BLaER1 treated with 17β-estradiol and CSF1 and Interleukin-3, amounts not matched to agents 10 nM and 100 nM (cell line): ENCODE measurements around the gene CCT6A.
"Not testable (repeated sequence)": the region's sequence is repeated elsewhere in the genome, so short reads cannot be mapped to it uniquely, and the experiment has no call there.

Experiments
- H3K27ac ChIP-seq, 11 experiments: shearing (Covaris generic); formaldehyde crosslinking; 2 replicates each; pipeline ENCODE4 v1.8.1; 2022
- H3K27me3 ChIP-seq, 11 experiments: shearing (Covaris generic); formaldehyde crosslinking; 2 replicates each; pipeline ENCODE4 v1.8.1; 2022
- H3K36me3 ChIP-seq, 11 experiments: shearing (Covaris generic); formaldehyde crosslinking; 2 replicates each; pipeline ENCODE4 v1.8.1; 2022
- H3K4me1 ChIP-seq, 10 experiments: shearing (Covaris generic); formaldehyde crosslinking; 2 replicates each; pipeline ENCODE4 v1.8.1; 2022
- H3K4me2 ChIP-seq, 11 experiments: shearing (Covaris generic); formaldehyde crosslinking; 2 replicates each; pipeline ENCODE4 v1.8.1; 2022
- H3K4me3 ChIP-seq, 10 experiments: shearing (Covaris generic); formaldehyde crosslinking; 2 replicates each; pipeline ENCODE4 v1.8.1; 2022
- H3K9ac ChIP-seq, 11 experiments: shearing (Covaris generic); formaldehyde crosslinking; 2 replicates each; pipeline ENCODE4 v1.8.1; 2022
- H3K9me3 ChIP-seq, 11 experiments: shearing (Covaris generic); formaldehyde crosslinking; replicated peaks in 1 of 11; 2 replicates each; pipeline ENCODE4 v1.8.1; 2022
- H4K20me1 ChIP-seq, 11 experiments: shearing (Covaris generic); formaldehyde crosslinking; 2 replicates each; pipeline ENCODE4 v1.8.1; 2022
- Cebpa-rat ChIP-seq, 11 experiments: shearing (Covaris generic); IDR thresholded peaks; 2 replicates each; pipeline ENCODE4 v1.8.1; 2022

The CCT6A gene

GRCh38 chr7:56051339-56052191 is at the start of gene CCT6A, which contains the start of gene PSPH:
CCT6A (plus strand) TSS chr7:56051765; CDS start chr7:56051849, 84 bp downstream.
PSPH (minus strand) TSS chr7:56051444; CDS start chr7:56021212, 30,232 bp downstream.
- H3K4me1 ChIP-seq, result peaks cover 38 to 59% (median 45%) of the 10 kb centered on the region in 10 experiments
- H3K27ac ChIP-seq, result peak within 1 kb of the TSS; percentile 81 to 99 (median 95)
- TF ChIP-seq Cebpa-rat (IDR thresholded peaks at IDR 0.05), result no peak

DNA sequence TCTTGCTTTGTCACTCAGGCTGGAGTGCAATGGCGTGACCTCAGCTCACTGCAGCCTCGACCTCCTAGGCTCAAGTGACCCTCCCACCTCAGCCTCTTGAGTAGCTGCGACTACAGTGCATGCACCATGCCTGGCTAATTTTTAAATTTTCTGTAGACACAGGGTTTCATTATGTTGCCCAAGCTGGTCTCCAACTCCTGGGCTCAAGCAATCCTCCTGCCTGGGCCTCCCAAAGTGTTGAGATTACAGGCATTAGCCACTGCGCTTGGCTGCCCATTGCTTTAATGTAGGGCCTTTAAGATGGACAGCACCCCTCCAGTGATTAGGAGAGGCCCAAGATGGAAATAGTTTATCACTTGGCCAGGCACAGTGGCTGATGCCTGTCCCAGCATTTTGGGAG is 47.8 kb upstream of the CCT6A start:
- no peak overlapping the region for H3K9ac ChIP-seq
- no peaks in the 10 kb centered on the region for H3K27me3 ChIP-seq
- H3K4me2 ChIP-seq, result peak overlapping the region in 1 of 11 experiments; percentile 24; a peak in 1 of 22 replicates
- no peaks in the 10 kb centered on the region for H4K20me1 ChIP-seq
- no peaks in the 10 kb centered on the region for H3K9me3 ChIP-seq
- no peak for TF ChIP-seq Cebpa-rat (IDR thresholded peaks at IDR 0.05)
- peaks cover 0 to 30% (median 11%) of the 10 kb centered on the region in 11 experiments; a peak in 16 of 22 replicates for H3K36me3 ChIP-seq
- no peak overlapping the region for H3K4me3 ChIP-seq
- H3K4me1 ChIP-seq, result peaks cover 11 to 82% (median 28%) of the 10 kb centered on the region in 10 experiments; a peak in 18 of 20 replicates
- H3K27ac ChIP-seq, result no peak overlapping the region

More at GRCh38 chr7:56051339-56052191, at the start of gene CCT6A, which contains the start of gene PSPH:
- H3K4me2 ChIP-seq, result peak within 1 kb of the TSS; percentile 88 to 97 (median 91)
- peaks cover 38 to 43% (median 41%) of the 10 kb centered on the region in 11 experiments for H3K36me3 ChIP-seq
- peak within 1 kb of the TSS; percentile 82 to 100 (median 96) for H3K4me3 ChIP-seq
- peaks cover 0 to 47% (median 37%) of the 10 kb centered on the region in 11 experiments; a peak in 18 of 22 replicates for H4K20me1 ChIP-seq
- H3K27me3 ChIP-seq, result no peaks in the 10 kb centered on the region
- H3K9ac ChIP-seq, result peak within 1 kb of the TSS; percentile 88 to 99 (median 96)
- no peaks in the 10 kb centered on the region for H3K9me3 ChIP-seq

DNA sequence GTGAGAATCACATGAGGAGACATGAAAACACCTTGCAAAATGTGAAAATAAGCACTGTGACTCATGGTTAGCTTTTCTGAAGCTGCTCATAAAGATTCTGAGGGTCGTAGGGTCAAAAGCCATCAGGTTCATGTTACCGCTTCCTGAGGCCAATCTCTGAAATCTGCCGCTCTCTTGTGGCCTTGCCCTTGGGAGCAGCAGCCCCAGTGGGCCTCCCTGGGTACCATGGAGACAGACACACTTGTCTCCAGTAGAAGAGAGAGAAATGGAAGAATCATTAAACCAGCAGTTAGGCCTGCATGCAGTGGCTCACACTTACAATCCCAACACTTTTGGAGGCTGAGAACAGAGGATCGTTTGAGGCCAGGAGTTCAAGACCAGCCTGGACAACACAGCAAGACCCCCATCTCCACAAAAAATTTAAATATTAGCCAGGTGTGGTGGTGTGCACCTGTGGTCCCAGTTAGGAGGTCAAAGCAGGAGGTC is 44.4 kb upstream of the CCT6A start:
- Histone ChIP-seq H3K4me1 (peaks cover 11 to 48% (median 27%) of the 10 kb centered on the region in 10 experiments; a peak in 17 of 20 replicates), H3K9ac (peak overlapping the region in 4 of 11 experiments; percentile 4 to 40 (median 13); a peak in 4 of 22 replicates), H3K4me2 (peak overlapping the region in 10 of 11 experiments; percentile 2 to 64 (median 48); a peak in 14 of 22 replicates), H3K27me3 (no peaks in the 10 kb centered on the region), H3K4me3 (no peak overlapping the region), H3K9me3 (no peaks in the 10 kb centered on the region), H3K27ac (peak overlapping the region in 1 of 11 experiments; percentile 22; a peak in 2 of 22 replicates), H4K20me1 (no peaks in the 10 kb centered on the region), H3K36me3 (peaks cover 14 to 24% (median 18%) of the 10 kb centered on the region in 11 experiments; a peak in 21 of 22 replicates)
- no peak for TF ChIP-seq Cebpa-rat (IDR thresholded peaks at IDR 0.05)

DNA sequence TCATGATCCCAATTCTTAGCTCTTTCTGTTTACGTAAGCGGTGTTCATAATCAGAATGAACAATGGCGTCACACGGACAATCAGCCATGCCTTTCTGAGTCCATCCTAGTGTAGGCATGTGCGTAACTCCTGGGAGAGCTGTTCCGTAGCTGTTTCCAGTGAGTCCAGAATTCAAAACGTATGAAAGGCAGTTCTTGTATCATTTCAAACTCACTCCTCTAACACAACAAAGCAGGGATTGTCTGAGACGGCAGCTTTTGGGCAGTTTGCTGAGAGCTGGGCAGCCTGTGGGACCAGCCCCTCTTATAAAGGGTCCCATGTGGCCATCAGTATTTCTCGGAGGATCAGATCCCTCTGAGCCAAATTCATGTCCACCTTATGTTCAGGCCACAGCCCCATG is 43.7 kb upstream of the CCT6A start:
- H3K9me3 ChIP-seq, result no peaks in the 10 kb centered on the region
- no peaks in the 10 kb centered on the region for H3K27me3 ChIP-seq
- TF ChIP-seq Cebpa-rat (IDR thresholded peaks at IDR 0.05), result no peak
- no peak overlapping the region for H3K9ac ChIP-seq
- H3K27ac ChIP-seq, result no peak overlapping the region
- peaks cover 11 to 41% (median 26%) of the 10 kb centered on the region in 10 experiments; a peak in 17 of 20 replicates for H3K4me1 ChIP-seq
- no peaks in the 10 kb centered on the region for H4K20me1 ChIP-seq
- peak overlapping the region in 2 of 11 experiments; percentile 59 to 64; a peak in 4 of 22 replicates for H3K4me2 ChIP-seq
- H3K4me3 ChIP-seq, result no peak overlapping the region
- H3K36me3 ChIP-seq, result peaks cover 18 to 30% (median 23%) of the 10 kb centered on the region in 11 experiments

DNA sequence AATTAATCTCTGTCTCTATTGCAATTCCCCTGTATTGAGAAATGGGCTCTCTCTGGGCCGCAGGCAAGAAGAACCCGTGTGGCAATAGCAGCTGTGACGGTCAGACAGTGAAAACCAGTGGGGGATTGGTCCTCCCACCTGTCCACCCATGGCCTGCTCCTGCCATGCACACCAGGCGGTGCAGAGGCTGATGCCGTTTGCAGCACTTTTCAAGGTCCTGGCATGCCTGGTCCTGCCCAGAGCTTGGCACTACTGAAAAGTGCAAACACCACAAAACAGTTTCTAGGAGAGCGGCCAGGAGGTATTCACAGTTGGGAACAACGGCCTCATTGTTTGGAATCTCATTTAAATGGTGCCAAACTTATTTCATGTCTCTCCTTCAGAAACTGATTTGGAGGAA is 41.9 kb upstream of the CCT6A start:
- Histone ChIP-seq H3K9me3 (no peaks in the 10 kb centered on the region), H3K4me2 (no peak overlapping the region), H3K4me1 (peaks cover 7 to 28% (median 17%) of the 10 kb centered on the region in 10 experiments; a peak in 17 of 20 replicates), H3K9ac (no peak overlapping the region), H4K20me1 (no peaks in the 10 kb centered on the region), H3K27ac (no peak overlapping the region), H3K4me3 (no peak overlapping the region), H3K36me3 (peaks cover 35 to 48% (median 40%) of the 10 kb centered on the region in 11 experiments), H3K27me3 (no peaks in the 10 kb centered on the region)
- TF ChIP-seq Cebpa-rat (IDR thresholded peaks at IDR 0.05), result no peak

DNA sequence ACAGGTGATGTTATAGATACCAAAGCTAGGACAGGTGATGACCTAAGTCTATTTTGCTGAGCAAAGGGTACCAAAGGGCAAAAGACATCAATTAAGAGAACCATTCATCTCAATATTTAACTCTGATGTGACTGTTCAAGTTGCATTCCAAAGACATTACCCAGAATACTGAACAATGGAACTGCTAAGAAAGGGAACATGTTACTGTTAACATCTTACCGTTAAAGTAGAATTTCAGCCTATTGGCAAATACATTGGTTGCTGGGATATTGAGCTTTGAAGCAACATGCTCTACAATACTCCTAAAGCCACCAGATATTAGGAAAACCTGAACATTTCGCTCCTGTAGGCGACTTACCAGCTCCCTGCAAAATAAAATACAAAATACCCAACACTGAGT is 34.5 kb upstream of the CCT6A start:
- not testable (repeated sequence) for H3K9ac ChIP-seq, H3K27ac ChIP-seq, H3K4me2 ChIP-seq, H3K4me3 ChIP-seq, H3K27me3 ChIP-seq, H4K20me1 ChIP-seq, H3K4me1 ChIP-seq, H3K9me3 ChIP-seq
- peaks cover 73 to 97% (median 90%) of the 10 kb centered on the region in 11 experiments for H3K36me3 ChIP-seq

- no peak overlapping the region for H3K4me2 ChIP-seq
- no peak overlapping the region for H3K27ac ChIP-seq
- no peak overlapping the region for H3K9ac ChIP-seq
- H3K4me1 ChIP-seq, result peaks cover 0 to 13% (median 0%) of the 10 kb centered on the region in 10 experiments; a peak in 4 of 20 replicates
- no peaks in the 10 kb centered on the region for H4K20me1 ChIP-seq
- H3K4me3 ChIP-seq, result no peak overlapping the region
- H3K9me3 ChIP-seq, result no peaks in the 10 kb centered on the region
- peaks cover 67 to 98% (median 87%) of the 10 kb centered on the region in 11 experiments for H3K36me3 ChIP-seq
- no peaks in the 10 kb centered on the region for H3K27me3 ChIP-seq
- no peak for TF ChIP-seq Cebpa-rat (IDR thresholded peaks at IDR 0.05)
Observed at GRCh38 chr7:56019501-56019900, 32.1 kb upstream of the CCT6A start.

DNA sequence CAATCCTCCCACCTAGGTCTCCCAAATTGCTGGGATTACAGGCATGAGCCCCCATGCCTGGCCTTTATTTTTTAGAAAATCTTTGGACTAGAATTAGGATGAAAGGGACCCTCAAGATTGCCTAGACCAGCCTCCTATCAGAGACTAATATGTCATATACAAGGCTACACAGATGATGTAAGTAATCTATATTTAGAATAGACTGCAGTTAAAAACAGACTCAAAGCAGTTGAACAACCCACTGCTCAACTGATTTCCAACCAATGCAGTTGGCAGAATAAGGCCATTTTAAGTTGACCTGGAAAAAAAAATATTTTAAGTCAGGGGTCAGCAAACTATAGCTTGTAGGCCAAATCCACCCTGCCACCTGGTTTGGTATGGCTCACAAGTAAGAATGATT is 28.1 kb upstream of the CCT6A start:
- peaks cover 72 to 99% (median 87%) of the 10 kb centered on the region in 11 experiments for H3K36me3 ChIP-seq
- H3K9ac ChIP-seq, result no peak overlapping the region
- H3K9me3 ChIP-seq, result no peaks in the 10 kb centered on the region
- no peaks in the 10 kb centered on the region; a peak in 2 of 22 replicates for H4K20me1 ChIP-seq
- peaks cover 0 to 13% (median 0%) of the 10 kb centered on the region in 10 experiments; a peak in 4 of 20 replicates for H3K4me1 ChIP-seq
- H3K27ac ChIP-seq, result no peak overlapping the region
- H3K27me3 ChIP-seq, result no peaks in the 10 kb centered on the region
- peak overlapping the region in 2 of 11 experiments; percentile 10 to 18; a peak in 2 of 22 replicates for H3K4me2 ChIP-seq
- H3K4me3 ChIP-seq, result no peak overlapping the region
- TF ChIP-seq Cebpa-rat (IDR thresholded peaks at IDR 0.05), result no peak

GRCh38 chr7:56026538-56026937 is 25.0 kb upstream of the CCT6A start:
- peaks cover 68 to 99% (median 83%) of the 10 kb centered on the region in 11 experiments for H3K36me3 ChIP-seq
- TF ChIP-seq Cebpa-rat (IDR thresholded peaks at IDR 0.05), result no peak
- no peak overlapping the region for H3K27ac ChIP-seq
- H3K4me3 ChIP-seq, result no peak overlapping the region
- no peaks in the 10 kb centered on the region; a peak in 2 of 22 replicates for H4K20me1 ChIP-seq
- H3K9me3 ChIP-seq, result no peaks in the 10 kb centered on the region
- no peak overlapping the region for H3K9ac ChIP-seq
- H3K4me2 ChIP-seq, result no peak overlapping the region
- no peaks in the 10 kb centered on the region for H3K27me3 ChIP-seq
- peaks cover 0 to 14% (median 2%) of the 10 kb centered on the region in 10 experiments; a peak in 10 of 20 replicates for H3K4me1 ChIP-seq
